GM19397 (cell line): ENCODE measurements around the gene TET3.

Experiments used
- ATAC-seq: cut with Tn5 transposase; IDR thresholded peaks from one replicate; pipeline ENCODE4 v1.9.1; 2021; ENCODE audit warnings: mild to moderate bottlenecking, moderate library complexity; ENCODE audit not compliant: unreplicated experiment

The TET3 gene

DNA sequence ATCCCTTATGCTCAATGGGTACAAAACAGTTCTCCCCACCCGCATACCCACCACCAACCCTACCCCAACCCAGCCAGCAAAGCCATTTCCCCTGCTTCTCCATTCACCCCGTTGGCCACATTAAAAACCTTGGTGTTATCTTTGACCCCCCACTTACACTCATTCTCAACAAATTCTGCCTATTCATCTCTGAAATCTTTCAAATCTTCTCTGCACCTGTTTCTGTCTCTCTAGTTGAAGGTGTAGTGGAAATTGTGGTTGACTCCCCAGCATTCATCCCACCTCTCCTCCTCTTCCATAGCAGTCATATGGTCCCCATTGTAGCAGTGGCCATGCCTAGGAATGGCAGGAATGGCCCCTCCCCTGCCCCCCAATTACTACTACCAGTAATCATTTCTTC lies 20.5 kb upstream of the TET3 start:
- ATAC-seq = no peak

DNA sequence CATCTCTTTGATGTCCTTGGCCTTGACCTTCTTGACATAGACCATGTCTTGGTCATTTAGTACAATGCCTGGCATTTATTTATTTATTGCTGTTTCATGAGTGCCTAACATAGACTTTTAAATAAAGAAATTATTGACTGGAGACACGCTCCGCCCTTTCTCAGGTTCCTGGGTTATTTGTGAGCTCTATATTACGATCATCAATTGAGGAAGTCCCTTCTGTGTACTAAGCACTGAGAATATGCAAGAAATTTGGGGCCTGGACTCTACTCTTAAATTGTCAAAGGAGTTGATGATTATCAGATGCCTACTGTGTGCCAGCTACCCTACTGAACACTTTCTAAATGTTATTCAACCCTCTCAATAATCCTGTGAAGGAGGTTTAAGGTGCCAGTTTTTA lies 19.7 kb upstream of the TET3 start:
- no peak for ATAC-seq

DNA sequence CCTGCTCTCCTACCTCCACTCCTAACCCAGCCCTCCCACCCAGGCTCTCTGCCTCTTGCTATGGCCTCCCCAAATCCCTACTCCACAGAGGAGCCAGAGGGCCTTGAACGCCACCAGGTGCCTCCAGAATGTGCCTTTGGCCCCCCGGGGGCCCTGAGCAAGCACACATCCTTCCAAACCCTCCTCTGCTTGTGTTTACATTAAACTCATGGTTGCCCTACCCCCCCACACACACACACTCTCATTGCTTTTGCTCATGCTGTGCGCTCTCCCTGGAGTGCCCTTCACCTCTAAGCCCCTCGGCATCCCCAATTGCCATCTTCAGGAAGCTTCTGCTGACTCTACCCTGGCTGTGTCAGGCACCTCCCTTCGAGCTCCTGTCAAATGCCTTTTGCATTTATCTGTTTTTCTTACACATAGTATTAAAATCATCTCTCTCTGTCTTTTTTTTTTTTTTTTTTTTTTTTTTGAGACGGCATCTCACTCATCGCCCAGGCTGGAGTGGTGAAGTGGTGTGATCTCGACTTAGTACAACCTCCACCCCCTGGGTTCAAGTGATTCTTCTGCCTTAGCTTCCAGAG lies 16.3 kb upstream of the TET3 start:
- ATAC-seq = no peak

DNA sequence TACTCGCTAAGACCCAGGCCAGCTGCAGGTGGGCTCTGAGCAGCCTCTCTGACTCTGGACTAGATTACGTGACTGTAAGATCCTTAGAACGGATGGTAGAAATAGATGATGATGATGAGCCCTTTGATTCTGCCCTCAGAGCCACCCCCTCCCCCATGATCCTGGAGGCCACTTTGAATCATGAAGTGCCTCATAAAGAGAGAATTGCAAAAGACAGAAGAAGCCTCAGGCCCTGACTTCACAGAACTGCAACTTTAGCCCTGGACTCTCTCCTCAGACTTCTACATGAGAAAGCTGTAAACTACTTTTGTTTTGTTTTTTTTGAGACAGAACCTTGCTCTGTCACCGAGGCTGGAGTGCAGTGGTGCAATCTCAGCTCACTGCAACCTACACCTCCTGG lies 15.4 kb upstream of the TET3 start:
- ATAC-seq = no peak

DNA sequence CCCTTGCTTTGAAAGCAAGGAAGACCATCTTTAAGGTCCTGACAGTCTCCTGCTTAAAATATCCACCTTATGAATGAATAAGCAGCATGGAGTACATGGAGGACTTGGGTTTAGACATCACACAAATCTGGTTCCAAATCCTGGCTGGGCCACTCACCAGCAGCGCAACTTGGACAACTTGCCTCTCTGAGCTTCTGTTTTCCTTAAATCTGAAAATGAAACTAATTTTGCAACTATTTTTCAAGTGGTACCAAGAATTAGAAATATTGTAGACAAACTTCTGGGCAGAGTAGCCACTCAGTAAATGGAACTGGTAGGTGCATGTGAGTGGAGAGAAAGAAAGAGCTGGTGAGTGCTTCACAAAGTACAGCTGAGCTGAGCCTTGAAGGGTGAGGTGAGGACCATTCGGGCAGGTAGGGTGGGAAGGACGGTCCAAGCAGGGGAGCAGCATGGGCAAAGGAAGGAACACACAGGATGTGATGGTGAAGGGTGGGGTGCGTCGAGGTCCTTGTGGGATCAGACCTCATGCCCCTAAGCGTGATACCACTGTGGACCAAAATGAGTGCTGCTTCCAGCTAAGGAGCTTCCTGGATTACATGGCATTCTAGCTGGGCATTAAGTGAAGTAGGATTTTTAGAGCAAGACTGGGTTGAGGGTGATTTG lies 14.4 kb upstream of the TET3 start:
- no peak for ATAC-seq

DNA sequence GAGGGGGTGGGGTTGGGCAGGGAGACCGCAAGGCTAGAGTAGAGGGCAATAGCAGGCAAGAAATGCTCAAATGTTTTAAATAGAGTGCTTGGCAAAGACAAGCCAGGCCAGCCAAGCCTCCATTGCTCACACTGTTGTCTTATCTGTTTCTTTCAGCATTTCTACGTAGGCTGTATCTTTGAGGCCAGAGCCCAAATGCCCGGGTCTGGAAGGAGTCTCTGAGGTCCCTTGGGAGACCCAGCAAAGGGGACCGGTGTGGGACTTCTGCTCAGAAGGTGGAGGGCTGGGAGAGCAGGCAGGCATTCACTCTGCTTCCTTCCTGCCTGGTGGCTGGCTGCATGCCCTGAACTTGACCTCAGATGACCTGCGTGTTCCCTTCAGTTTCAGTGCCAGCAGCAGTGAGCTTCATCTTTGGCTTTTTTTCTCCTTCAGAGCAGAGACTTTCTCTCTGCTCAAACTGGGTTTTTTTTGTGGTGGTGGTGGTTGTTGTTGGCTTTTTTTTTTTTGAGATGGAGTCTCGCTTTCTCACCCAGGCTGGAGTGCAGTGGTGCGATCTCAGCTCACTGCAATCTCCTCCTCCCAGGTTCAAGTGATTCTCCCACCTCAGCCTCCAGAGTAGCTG lies 13.7 kb upstream of the TET3 start:
- ATAC-seq = peak; percentile 71

DNA sequence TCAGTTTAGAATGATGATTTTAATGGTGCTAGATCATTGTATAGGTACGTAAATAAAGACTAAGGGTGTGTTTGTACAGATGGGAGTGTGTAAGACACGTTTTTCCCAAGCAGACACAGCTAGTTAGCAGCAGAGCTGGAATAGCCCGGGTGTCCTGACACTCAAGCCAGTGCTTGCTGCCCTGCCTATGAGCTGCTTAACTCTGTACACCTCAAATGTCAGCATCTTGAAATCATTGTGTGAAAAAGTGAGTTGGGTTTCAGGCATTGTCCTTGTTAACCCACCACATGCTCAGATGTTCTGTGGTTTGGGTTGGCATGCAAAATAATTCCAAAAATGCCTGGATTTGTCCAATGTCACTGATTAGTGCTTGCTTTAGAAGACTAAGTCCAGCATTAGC lies 13.0 kb upstream of the TET3 start:
- ATAC-seq = no peak

DNA sequence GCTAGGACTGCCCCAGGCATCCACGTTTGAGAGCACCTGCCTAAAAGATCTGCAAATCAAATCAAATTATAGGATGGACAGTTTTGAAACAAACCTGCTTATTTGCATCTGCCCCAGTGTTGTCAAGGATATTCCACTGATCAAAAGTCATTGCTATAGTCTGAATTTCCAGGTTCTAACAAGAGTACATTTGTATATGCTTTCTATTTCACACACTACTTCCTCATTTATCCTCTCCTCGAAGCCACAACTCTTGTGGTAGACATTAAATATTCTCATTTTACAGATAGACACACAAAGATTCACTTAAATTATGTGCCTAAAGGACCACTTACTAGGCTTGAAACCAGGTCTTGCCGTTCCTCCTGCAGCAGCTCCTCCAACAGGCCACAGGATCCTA lies 11.9 kb upstream of the TET3 start:
- no peak for ATAC-seq

DNA sequence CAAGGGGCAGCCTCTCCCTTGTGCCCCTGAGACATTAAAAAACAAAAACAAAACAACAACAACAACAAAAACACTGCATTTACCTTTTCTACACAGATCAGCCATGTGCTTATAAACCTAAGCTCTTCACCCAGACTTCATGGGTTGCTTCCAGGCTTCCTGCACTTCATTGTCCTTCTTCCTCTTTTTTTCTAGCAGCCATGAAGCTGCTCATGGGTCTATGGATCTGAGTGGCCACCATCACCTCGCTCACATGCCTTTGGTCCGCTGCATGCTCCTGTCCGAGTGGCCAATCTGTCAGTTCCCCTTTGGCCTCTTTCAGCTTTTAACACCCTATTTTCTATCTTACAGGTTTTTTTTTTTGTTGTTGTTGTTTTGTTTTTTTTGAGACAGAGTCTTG lies 9.0 kb upstream of the TET3 start:
- no peak for ATAC-seq

DNA sequence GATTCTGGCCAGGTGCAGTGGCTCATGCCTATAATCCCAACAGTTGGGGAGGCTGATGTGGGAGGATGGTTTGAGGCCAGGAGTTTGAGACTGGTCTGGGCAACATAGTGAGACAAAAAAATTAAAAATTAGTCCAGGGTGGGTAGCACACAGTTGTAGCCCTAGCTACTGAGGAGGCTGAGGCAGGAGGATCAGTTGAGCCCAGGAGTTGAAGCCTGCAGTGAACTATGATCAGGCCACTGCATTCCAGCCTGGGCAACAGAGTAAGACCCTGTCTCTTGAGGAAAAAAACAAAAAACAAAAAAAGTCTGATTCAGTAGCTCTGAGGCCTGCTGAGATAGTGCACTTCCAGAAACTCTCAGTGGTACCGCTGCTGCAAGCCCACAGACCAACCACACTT lies 7.9 kb upstream of the TET3 start:
- ATAC-seq = no peak

DNA sequence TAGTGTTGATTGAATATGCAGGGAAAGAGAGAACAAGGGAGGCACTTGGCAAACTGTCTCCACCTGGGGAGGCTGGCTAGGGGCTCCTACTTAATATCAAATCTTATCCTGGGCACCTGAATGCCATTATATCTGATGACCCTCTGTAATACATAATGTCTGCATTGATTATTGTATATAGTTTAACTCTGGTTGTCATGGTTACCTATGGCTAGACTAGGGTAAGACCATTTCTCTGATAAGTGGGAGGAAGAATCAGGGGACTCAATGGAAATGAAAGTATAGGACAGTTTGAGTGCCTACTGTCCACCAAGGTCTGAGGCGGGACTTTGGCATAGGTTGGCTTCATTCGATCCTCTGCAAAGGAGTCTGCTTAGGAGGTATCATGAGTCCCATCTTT lies 7.2 kb upstream of the TET3 start:
- ATAC-seq = no peak

DNA sequence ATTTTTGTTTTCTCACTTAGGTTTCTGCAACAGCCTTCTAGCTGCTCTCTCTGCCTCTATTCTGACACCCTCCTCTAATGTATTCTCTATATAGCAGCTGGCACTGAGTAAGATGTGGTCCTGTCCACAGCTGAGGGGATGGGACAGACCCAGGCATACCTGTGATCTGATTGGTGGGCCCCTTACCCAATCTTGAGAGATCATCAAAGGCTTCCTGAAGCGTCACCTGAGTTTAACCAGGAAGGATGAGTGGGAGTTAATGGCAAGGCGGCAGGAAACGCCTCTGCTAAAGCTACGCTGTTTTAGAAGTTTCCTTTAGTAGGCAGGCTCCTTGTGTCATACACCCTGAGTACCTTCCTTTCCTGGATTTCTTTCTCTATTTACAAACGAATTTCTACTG lies 5.7 kb upstream of the TET3 start:
- no peak for ATAC-seq

DNA sequence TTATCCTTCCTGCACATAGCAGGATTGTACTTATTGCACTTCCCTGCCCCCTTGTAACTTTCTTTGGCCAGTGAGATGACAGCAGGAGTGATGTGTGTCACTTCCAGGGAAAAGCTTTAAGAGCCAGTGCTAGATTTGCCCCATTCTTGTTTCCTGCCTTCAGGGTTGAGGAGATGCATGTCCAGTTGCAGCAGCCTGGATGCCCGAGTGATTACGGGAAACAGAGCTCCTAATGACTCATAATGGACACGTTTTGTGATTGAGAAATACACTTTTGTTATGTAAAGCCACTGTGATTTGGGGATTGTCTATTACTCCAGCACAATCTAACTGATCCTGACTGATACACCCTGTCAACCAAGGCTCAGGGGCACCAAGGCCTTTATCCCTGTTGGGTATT lies 5.0 kb upstream of the TET3 start:
- ATAC-seq = no peak

DNA sequence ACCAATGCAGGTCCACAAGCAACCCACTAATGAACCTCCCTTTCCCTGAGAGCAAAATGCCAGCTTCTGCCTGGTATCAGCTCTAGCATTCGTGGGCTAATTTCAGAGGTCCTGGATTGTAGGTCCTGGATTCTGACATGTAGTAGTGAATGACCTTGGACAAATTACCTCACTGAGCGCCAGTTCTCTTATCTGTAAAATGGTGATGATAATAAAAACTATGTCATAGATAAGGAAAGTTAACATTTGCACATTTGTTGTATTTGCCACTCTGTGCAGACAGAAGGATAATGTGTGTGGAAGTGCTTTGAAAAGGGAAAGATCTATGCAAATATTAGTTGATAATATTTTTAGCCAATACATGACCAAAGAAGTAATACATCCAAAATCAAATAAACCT lies 4.1 kb upstream of the TET3 start:
- no peak for ATAC-seq

DNA sequence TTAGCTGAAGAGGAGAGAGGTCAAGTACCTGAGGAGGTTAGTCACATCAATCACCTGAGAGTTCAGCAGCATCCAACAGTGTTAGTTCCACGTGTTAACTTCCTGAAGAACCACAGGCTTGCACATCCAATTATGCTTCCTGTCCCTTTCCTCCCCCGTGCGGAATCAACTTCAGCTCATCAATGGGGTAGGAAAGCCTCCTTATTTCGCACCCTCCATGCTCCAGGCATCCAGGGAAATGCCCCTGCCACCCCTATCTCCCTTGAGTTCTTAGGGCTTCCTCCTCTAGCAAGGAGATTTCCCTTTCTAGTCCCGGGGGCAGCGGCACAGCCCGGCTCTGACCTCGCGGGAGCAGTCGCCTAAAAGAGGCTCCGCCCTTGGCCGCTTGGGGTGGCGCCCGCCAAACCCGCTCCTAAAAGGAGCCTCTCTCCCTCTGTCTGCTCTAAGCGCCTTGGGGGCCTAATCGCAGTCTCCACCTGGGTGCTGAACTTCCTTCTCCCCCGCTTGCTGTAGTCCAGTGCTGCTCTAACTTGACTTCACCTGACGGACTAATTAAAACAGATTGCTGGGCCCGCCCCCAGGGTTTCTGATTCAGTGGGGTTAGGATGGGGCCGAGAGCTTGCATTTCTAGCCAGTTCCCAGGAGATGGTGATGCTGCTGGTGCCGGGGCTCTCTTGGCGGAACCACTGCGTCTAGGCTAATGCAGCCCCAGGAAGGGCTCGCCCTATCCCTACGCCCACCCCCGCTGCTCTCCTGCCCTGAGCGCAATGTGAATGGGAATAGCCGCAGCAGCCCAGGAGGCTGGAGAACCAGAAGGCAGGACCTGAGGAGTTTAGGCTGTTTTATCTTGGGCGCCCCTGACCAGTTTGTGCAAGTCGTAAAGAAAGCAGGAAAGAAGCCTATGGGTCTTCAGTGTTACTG lies 3.4 kb upstream of the TET3 start:
- ATAC-seq = no peak

DNA sequence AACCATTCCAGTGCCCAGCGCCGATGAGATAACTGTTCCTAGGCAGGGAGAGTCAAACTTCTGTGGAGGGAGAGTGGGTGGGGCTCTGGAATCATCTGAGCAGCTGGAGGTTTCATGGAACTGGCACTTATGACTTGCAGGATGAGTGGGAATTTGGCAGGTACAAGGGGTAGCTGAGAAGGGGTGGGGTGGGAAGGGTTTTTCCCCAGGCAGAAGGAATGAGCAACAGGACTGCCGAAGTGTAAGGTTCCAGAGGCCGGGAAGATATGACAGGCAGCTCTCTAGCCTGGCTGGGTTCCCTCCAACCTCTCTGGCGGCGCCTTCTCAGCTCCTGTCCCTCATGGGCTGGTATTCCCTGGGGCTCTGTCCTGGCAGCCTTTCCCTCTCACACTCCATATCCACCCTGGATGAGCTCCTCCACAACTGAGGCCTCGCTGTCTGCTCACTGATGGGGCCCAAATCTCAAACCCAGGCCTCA lies 2.5 kb upstream of the TET3 start:
- no peak for ATAC-seq

DNA sequence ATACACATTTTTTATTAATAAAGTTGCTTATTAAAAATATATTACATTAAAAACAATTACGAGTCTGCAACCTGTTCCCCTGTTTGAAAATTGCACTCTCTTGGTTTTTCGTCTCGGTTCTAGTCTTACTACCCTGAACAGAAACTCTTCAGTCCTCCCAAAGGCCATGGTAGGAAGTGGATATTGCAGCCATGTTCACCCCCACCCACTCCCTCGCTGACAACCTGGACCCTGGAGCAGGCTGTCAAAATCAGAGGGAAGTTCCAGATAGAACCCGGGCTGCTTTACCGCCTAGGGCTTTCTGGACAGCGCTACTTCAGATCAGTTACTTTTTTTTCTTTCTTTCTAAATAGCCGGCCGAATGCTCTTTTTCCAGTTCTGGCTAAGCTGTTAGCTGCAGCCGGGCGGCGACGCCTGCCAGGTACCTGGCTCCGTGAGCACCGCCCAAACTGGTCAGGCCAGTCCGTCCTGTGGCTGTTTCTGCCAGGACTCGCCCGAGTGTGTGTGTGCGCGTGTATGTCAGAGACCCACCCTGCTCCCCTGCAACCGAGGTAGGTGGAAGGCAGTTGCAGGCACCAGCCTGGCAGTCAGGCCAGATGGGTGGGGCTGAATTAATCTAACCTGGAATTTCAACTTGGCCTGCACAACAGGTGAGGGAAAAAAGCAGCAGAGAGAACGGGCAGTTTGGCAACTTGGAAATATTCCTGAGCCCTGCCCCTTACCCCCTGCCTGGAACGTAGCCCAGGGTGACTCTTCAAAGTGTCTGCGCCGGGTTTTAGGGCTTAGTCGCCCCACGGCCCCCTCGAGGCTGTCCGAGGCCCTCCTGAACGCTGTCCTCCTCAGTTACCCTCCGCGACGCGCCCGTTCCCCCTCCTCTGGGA lies 1.1 kb upstream of the TET3 start:
- no peak for ATAC-seq

DNA sequence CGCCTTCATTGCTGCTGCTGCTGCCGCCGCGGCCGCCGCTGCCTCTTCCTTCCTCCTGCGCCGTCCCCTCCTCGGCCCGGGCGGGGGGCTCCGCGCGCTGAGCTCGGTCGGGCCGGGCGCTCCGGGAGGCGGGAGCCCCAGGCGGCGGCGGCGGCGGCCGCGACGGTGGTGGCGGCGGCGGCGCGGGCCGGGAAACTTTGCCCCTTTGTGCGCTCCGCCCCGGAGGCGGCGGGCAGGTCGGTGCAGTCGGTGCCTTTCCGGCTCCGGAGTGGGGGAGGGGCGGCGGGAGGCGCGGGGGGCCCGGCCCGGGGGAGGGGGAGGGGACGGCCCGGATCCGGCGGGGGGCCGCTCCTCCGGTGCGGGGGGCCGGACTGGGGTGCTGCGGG lies 205 bp downstream of the TET3 start:
- peak; percentile 26 for ATAC-seq

DNA sequence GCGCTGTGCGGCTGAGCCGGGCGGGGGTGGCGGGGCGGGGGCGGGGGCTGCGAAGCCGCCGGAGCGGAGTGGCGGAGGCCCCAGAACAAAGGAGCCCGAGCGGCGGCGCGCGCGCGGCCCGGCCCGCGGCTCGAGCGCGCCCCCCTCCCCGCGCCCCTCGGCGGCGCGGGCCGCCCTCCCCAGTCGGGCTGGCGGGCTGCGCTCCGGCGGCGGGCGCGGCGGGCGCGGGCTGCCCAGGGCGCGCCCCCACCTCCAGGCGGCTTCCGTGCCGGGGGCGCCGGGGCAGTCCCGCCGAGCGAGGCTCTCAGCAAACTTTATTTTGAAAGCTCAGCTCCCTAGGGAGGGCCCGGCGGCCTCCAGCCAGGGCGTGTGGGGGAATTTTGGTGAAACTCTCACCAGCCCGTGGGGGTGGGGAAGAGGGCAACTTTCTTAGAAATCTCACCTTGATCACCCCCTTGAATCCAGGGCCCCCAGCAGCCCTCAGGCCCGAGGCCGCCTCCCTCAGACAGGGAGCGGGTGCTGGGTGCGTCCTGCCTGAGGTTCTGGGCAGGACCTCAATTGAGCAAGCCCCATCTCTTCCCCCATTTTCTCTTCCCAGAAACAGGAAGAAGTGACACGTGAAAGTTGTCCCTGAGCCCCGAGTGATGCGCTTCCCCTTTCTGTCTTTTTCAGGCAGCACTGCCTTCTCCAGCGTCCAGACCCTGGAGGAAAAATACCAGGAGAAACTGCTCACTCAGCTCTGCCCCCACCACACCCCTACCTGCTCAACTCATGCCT lies 786 bp downstream of the TET3 start:
- peak; percentile 34 for ATAC-seq
